ENCODE measurements around the gene DUSP2.

- TF ChIP-seq CTCF (IDR thresholded peaks at IDR 0.05) (no peak), POLR2A (IDR thresholded peaks at IDR 0.05) (no peak)
Observed at GRCh38 chr2:96113951-96114350, 31.3 kb downstream of the DUSP2 start.

Data from thyroid gland (tissue), 4 donors.